A549 treated with GW870086 at 1 μM for 4 hours (cell line): ENCODE results near the gene SPHK1. TPM values are rescaled to one million over a fixed set of nuclear protein-coding genes. Genes with fewer than 3 reads are reported as not detected.

Source experiments
- total RNA-seq: library from RNA; stranded (reverse); fragments of 200-300 nt; extraction: Qiagen RNA extraction; gene quantifications from 5 replicates; pipeline ENCODE4 v1.2.3, GENCODE V29; 2022; ENCODE audit warnings: low read depth

Gene SPHK1, protein sequence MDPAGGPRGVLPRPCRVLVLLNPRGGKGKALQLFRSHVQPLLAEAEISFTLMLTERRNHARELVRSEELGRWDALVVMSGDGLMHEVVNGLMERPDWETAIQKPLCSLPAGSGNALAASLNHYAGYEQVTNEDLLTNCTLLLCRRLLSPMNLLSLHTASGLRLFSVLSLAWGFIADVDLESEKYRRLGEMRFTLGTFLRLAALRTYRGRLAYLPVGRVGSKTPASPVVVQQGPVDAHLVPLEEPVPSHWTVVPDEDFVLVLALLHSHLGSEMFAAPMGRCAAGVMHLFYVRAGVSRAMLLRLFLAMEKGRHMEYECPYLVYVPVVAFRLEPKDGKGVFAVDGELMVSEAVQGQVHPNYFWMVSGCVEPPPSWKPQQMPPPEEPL
- 38.3 to 52.8 TPM (median 45.0 TPM) in 5 replicates for total RNA-seq

GRCh38 chr17:76384222-76384986 lies at the start of gene SPHK1:
Gene SPHK1, plus strand, starts transcription at chr17:76384609. Its CDS starts 1,036 bp downstream, at chr17:76385645.

DNA sequence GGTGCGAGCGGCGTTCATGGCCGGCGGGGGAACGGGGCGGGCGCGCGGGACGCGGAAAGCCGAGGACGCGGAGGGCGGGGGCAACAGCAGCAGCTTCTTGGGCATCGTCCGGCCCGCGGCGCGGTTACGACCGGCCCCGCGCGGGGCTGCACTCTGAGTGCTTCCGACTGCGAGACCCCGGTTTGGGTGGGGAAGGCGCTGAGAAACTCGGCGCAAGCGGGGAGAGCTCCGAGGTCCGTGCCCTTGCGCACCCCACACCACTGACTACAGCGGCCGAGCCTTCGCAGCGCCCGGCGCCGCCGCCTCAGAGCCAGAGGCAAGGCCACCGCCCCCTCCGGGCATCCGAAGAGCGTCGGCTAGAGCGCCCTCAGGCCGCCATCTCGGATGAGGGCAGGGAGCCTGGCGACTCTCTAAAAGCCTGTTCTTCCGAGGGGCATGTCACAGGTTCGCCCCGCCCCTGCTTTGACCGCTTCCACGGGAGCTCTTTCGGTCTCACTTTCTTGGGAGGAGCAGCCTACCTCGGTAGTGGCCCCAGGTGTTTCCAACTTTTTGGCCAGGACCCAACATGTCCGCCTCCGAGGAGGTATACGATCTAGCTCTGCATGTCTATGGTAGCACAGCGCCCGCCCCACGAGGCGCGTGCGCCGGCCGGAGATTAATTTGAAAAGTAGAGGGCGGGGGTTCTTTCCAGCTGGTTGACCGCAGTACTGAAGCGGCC lies 30.7 kb upstream of the SPHK1 start, which contains the start of gene PRPSAP1:
Gene PRPSAP1 (minus strand): TSS at position 318 of the 718 bp plus-strand sequence. CDS start 213 bp downstream, at position 105.

Other genes starting within 250 kb of the SPHK1 start
- 0.34 to 0.76 TPM (median 0.55 TPM) in 5 replicates for gene FOXJ1, start 243.4 kb upstream of the SPHK1 start, total RNA-seq
- 7.0 to 11.5 TPM (median 9.4 TPM) in 5 replicates for gene RNF157, start 144.1 kb upstream of the SPHK1 start, total RNA-seq
- gene UBALD2, start 119.3 kb upstream of the SPHK1 start, total RNA-seq, result 72.5 to 135 TPM (median 115 TPM) in 5 replicates
- 0.58 to 1.2 TPM (median 0.87 TPM) in 5 replicates for gene QRICH2, start 76.3 kb upstream of the SPHK1 start, total RNA-seq
- 57.5 to 64.2 TPM (median 59.4 TPM) in 5 replicates for gene PRPSAP1, start 30.7 kb upstream of the SPHK1 start, total RNA-seq
- 30.4 to 37.2 TPM (median 33.1 TPM) in 5 replicates for gene UBE2O, start 68.5 kb downstream of the SPHK1 start, total RNA-seq
- 0.15 to 0.78 TPM (median 0.41 TPM) in 5 replicates for gene AANAT, start 83.0 kb downstream of the SPHK1 start, total RNA-seq
- gene RHBDF2, start 116.8 kb downstream of the SPHK1 start, total RNA-seq, result 52.4 to 67.1 TPM (median 60.7 TPM) in 5 replicates
- gene CYGB, start 153.1 kb downstream of the SPHK1 start, total RNA-seq, result 0.56 to 1.6 TPM (median 1.0 TPM) in 5 replicates
- not detected in 5 replicates for gene PRCD, start 155.4 kb downstream of the SPHK1 start, total RNA-seq
- 0.10 to 0.67 TPM (median 0.47 TPM) in 5 replicates for gene ST6GALNAC2, start 201.3 kb downstream of the SPHK1 start, total RNA-seq